ENCODE results near the gene RAET1G. TPM values are rescaled to one million over a fixed set of nuclear protein-coding genes. Genes with fewer than 3 reads are reported as not detected.

Gene RAET1G
- total RNA-seq, 1 experiment from 2014 or later = 1.2 TPM

GRCh38 chr6:149951626-149952025 is 28.7 kb upstream of the RAET1G start:
- H3K9me3 ChIP-seq (ENCODE audit: control insufficient read depth, insufficient read depth, low read depth, low read length) = no peaks in the 10 kb centered on the region
- in situ Hi-C loops (cut with HindIII; ENCODE audit: low pct_unique_long_range_greater_than_20kb, low sequenced_read_pairs) (no loop called here), intact Hi-C loops (cut with micrococcal nuclease; ENCODE audit: unreplicated experiment) (no loop called here)
- ChIA-PET POLR2A (no interaction called here), CTCF (no interaction called here)
- H3K27ac ChIP-seq (ENCODE audit: low read length) = no peak overlapping the region
- DNase-seq (ENCODE audit: low read depth, low spot score) (no peak), ATAC-seq (no peak)
- H3K36me3 ChIP-seq (ENCODE audit: control insufficient read depth, insufficient read depth, low read length) = no peaks in the 10 kb centered on the region
- H3K4me3 ChIP-seq (ENCODE audit: low read depth in 2 of 2, low read length in 2 of 2) = no peak overlapping the region
- no TSS peak for BruUV-seq (replicated peaks)
- no peaks in the 10 kb centered on the region for H3K4me1 ChIP-seq (ENCODE audit: control insufficient read depth, insufficient read depth, low read length)
- no peak for TF ChIP-seq SIN3A (IDR thresholded peaks at IDR 0.05; ENCODE audit: borderline replicate concordance, insufficient read depth, low read depth, low read length)
- TF ChIP-seq POLR2AphosphoS5 (IDR thresholded peaks at IDR 0.05; ENCODE audit: low read depth, low read length) = no peak
- TF ChIP-seq TCF7L2 (IDR thresholded peaks at IDR 0.05; ENCODE audit: low read depth, low read length) = no peak
- TF ChIP-seq REST (IDR thresholded peaks at IDR 0.05; ENCODE audit: insufficient read depth in 1 of 2, low read depth in 2 of 2, low read length in 1 of 2) = no peak
- TF ChIP-seq CTCF (IDR thresholded peaks at IDR 0.05) = no peak
- peaks cover 21% of the 10 kb centered on the region for H3K27me3 ChIP-seq (ENCODE audit: control insufficient read depth, insufficient read depth, low read length)

- no TSS peak for BruUV-seq (replicated peaks)
- in situ Hi-C loops (cut with HindIII; ENCODE audit: low pct_unique_long_range_greater_than_20kb, low sequenced_read_pairs) = no loop called here
- no peak for DNase-seq (ENCODE audit: low read depth, low spot score)
Observed at GRCh38 chr6:149951096-149951495, 28.2 kb upstream of the RAET1G start.

More at GRCh38 chr6:149951096-149951495, 28.2 kb upstream of the RAET1G start:
- intact Hi-C loops (cut with micrococcal nuclease; ENCODE audit: unreplicated experiment) = no loop called here
- POLR2A ChIA-PET = no interaction called here
- H3K27ac ChIP-seq (ENCODE audit: low read length) = no peak overlapping the region
- no peaks in the 10 kb centered on the region for H3K4me1 ChIP-seq (ENCODE audit: control insufficient read depth, insufficient read depth, low read length)
- ATAC-seq = no peak
- no peaks in the 10 kb centered on the region for H3K9me3 ChIP-seq (ENCODE audit: control insufficient read depth, insufficient read depth, low read depth, low read length)
- no peaks in the 10 kb centered on the region for H3K36me3 ChIP-seq (ENCODE audit: control insufficient read depth, insufficient read depth, low read length)
- CTCF ChIA-PET = no interaction called here
- H3K4me3 ChIP-seq (ENCODE audit: low read depth in 2 of 2, low read length in 2 of 2) = no peak overlapping the region
- TF ChIP-seq CTCF (IDR thresholded peaks at IDR 0.05) (no peak), REST (IDR thresholded peaks at IDR 0.05; ENCODE audit: insufficient read depth in 1 of 2, low read depth in 2 of 2, low read length in 1 of 2) (no peak), TCF7L2 (IDR thresholded peaks at IDR 0.05; ENCODE audit: low read depth, low read length) (no peak), POLR2AphosphoS5 (IDR thresholded peaks at IDR 0.05; ENCODE audit: low read depth, low read length) (no peak), SIN3A (IDR thresholded peaks at IDR 0.05; ENCODE audit: borderline replicate concordance, insufficient read depth, low read depth, low read length) (no peak)
- H3K27me3 ChIP-seq (ENCODE audit: control insufficient read depth, insufficient read depth, low read length) = peaks cover 21% of the 10 kb centered on the region

Data from Panc1 (cell line).